ENCODE results near the gene SLC12A7.
"Not testable (repeated sequence)": the region's sequence is repeated elsewhere in the genome, so short reads cannot be mapped to it uniquely, and the experiment has no call there.

GRCh38 chr5:1061292-1061691, 50.6 kb downstream of the SLC12A7 start:
- TF ChIP-seq DPF2 (IDR thresholded peaks at IDR 0.05); POLR2A (conservative IDR thresholded peaks at IDR 0.05); CTCF (IDR thresholded peaks at IDR 0.05 in 2 of 3, conservative IDR thresholded peaks at IDR 0.05 in 1 of 3; ENCODE audit: insufficient read depth in 2 of 3, low read depth in 1 of 3, low read length in 3 of 3); TCF7L2 (IDR thresholded peaks at IDR 0.05; ENCODE audit: low read depth, low read length); SP1 (CRISPR knock-in tag; IDR thresholded peaks at IDR 0.05); NONO (IDR thresholded peaks at IDR 0.05; ENCODE audit: low read depth in 2 of 2, low read length in 1 of 2); ZNF140 (CRISPR knock-in tag; IDR thresholded peaks at IDR 0.05); ATF2 (CRISPR knock-in tag; IDR thresholded peaks at IDR 0.05); GABPB1 (CRISPR knock-in tag; IDR thresholded peaks at IDR 0.05); ZNF395 (CRISPR knock-in tag; IDR thresholded peaks at IDR 0.05): not testable (repeated sequence)

All from K562 (cell line).